KMS-11 (cell line): ENCODE results near the gene SEH1L.
A peak's percentile ranks its signal among the peaks of the same experiment; 100 is the strongest.
"Not testable (repeated sequence)": the region's sequence is repeated elsewhere in the genome, so short reads cannot be mapped to it uniquely, and the experiment has no call there.

ENCODE experiments used
- H2AFZ ChIP-seq: fragments of 200-600 bp; sonication (generic); 2 replicates; pipeline ENCODE4 v1.6.1; 2016; ENCODE audit warnings: antibody characterized with exemption, mixed run types, low read depth
- H3K27ac ChIP-seq: fragments of 200-600 bp; sonication (generic); 2 replicates; pipeline ENCODE4 v1.6.1; 2016; ENCODE audit warnings: mild to moderate bottlenecking, mixed run types
- H3K27me3 ChIP-seq: fragments of 200-600 bp; sonication (generic); 2 replicates; pipeline ENCODE4 v1.6.1; 2017; ENCODE audit warnings: mild to moderate bottlenecking, low read depth, mixed run types, moderate library complexity; ENCODE audit not compliant: insufficient read depth
- H3K36me3 ChIP-seq: fragments of 200-600 bp; sonication (generic); 2 replicates; pipeline ENCODE4 v1.6.1; 2017; ENCODE audit warnings: mild to moderate bottlenecking, mixed run types; ENCODE audit not compliant: insufficient read depth
- H3K4me1 ChIP-seq: fragments of 200-600 bp; sonication (generic); 2 replicates; pipeline ENCODE4 v1.6.1; 2016; ENCODE audit warnings: mild to moderate bottlenecking, low read depth, mixed run types; ENCODE audit not compliant: poor library complexity, severe bottlenecking
- H3K4me2 ChIP-seq: fragments of 200-600 bp; sonication (generic); 2 replicates; pipeline ENCODE4 v1.7.0; 2016; ENCODE audit warnings: mild to moderate bottlenecking, mixed run types
- H3K4me3 ChIP-seq: fragments of 200-600 bp; sonication (generic); IDR thresholded peaks from 2 replicates; pipeline ENCODE4 v1.6.1; 2017; ENCODE audit warnings: low read depth, low read length, mixed read lengths; ENCODE audit not compliant: insufficient read depth
- H3K79me2 ChIP-seq: fragments of 200-600 bp; sonication (generic); 2 replicates; pipeline ENCODE4 v1.6.1; 2016; ENCODE audit warnings: low read depth, mixed run types; ENCODE audit not compliant: insufficient read depth
- H3K9ac ChIP-seq: fragments of 200-600 bp; sonication (generic); 2 replicates; pipeline ENCODE4 v1.6.1; 2016; ENCODE audit warnings: mild to moderate bottlenecking, mixed run types
- H4K20me1 ChIP-seq: fragments of 200-600 bp; sonication (generic); 2 replicates; pipeline ENCODE4 v1.6.1; 2016; ENCODE audit warnings: mild to moderate bottlenecking, mixed run types; ENCODE audit not compliant: insufficient read depth
- CTCF ChIP-seq: fragments of 200-600 bp; sonication (generic); conservative IDR thresholded peaks from 2 replicates; pipeline ENCODE4 v1.6.1; 2017; ENCODE audit warnings: low read depth, mild to moderate bottlenecking, antibody characterized with exemption, low read length, moderate library complexity, mixed read lengths

SEH1L gene

GRCh38 chr18:12947285-12948049 lies at the start of gene SEH1L:
Gene SEH1L, plus strand, starts transcription at chr18:12948011. Its CDS starts 111 bp downstream, at chr18:12948122.
- peak within 1 kb of the TSS; percentile 66 for H3K4me2 ChIP-seq
- peak within 1 kb of the TSS; percentile 64 for H3K4me3 ChIP-seq
- peak within 1 kb of the TSS; percentile 85 for H3K9ac ChIP-seq
- H3K4me1 ChIP-seq = peaks cover 46% of the 10 kb centered on the region
- no peaks in the 10 kb centered on the region for H3K36me3 ChIP-seq
- no peaks in the 10 kb centered on the region for H4K20me1 ChIP-seq
- H3K27me3 ChIP-seq = no peaks in the 10 kb centered on the region
- H3K27ac ChIP-seq = peak within 1 kb of the TSS; percentile 98
- peak within 1 kb of the TSS; percentile 81 for H2AFZ ChIP-seq
- TF ChIP-seq CTCF = no peak
- H3K79me2 ChIP-seq = peaks cover 51% of the 10 kb centered on the region

GRCh38 chr18:12901208-12901607 lies 46.6 kb upstream of the SEH1L start:
- H3K4me3 ChIP-seq, H2AFZ ChIP-seq, H3K79me2 ChIP-seq, H3K4me2 ChIP-seq, H3K27ac ChIP-seq, H3K36me3 ChIP-seq, H3K9ac ChIP-seq, H3K27me3 ChIP-seq, H4K20me1 ChIP-seq, H3K4me1 ChIP-seq: not testable (repeated sequence)

GRCh38 chr18:12904012-12904516 lies 43.7 kb upstream of the SEH1L start:
- no peaks in the 10 kb centered on the region for H4K20me1 ChIP-seq
- no peaks in the 10 kb centered on the region; the same call in 1 of the 2 replicates for H3K27me3 ChIP-seq
- no peak overlapping the region for H2AFZ ChIP-seq
- H3K27ac ChIP-seq = no peak overlapping the region
- no peaks in the 10 kb centered on the region for H3K36me3 ChIP-seq
- no peak overlapping the region for H3K9ac ChIP-seq
- TF ChIP-seq CTCF = no peak
- no peaks in the 10 kb centered on the region for H3K4me1 ChIP-seq
- no peaks in the 10 kb centered on the region for H3K79me2 ChIP-seq
- no peak overlapping the region for H3K4me2 ChIP-seq
- H3K4me3 ChIP-seq = no peak overlapping the region

GRCh38 chr18:12906119-12906518 lies 41.7 kb upstream of the SEH1L start:
- no peaks in the 10 kb centered on the region for H3K4me1 ChIP-seq
- H3K9ac ChIP-seq = no peak overlapping the region
- no peak overlapping the region for H3K4me2 ChIP-seq
- H3K79me2 ChIP-seq = no peaks in the 10 kb centered on the region
- H3K27me3 ChIP-seq = no peaks in the 10 kb centered on the region; the same call in 1 of the 2 replicates
- no peak for TF ChIP-seq CTCF
- no peak overlapping the region for H3K4me3 ChIP-seq
- no peaks in the 10 kb centered on the region for H3K36me3 ChIP-seq
- H4K20me1 ChIP-seq = no peaks in the 10 kb centered on the region
- H3K27ac ChIP-seq = no peak overlapping the region
- no peak overlapping the region for H2AFZ ChIP-seq

- Histone ChIP-seq H2AFZ (no peak overlapping the region), H3K27ac (no peak overlapping the region), H3K79me2 (no peaks in the 10 kb centered on the region), H3K4me3 (no peak overlapping the region), H3K9ac (no peak overlapping the region), H3K4me1 (no peaks in the 10 kb centered on the region), H4K20me1 (no peaks in the 10 kb centered on the region), H3K4me2 (no peak overlapping the region), H3K27me3 (no peaks in the 10 kb centered on the region; the same call in 1 of the 2 replicates), H3K36me3 (no peaks in the 10 kb centered on the region)
- TF ChIP-seq CTCF = no peak
These were observed 41.0 kb upstream of the SEH1L start for GRCh38 chr18:12906773-12907172.
